SH-SY5Y (cell line): ENCODE data around the gene C11orf52.

ENCODE experiments used
- GATA2 ChIP-seq: IDR thresholded peaks from 2 replicates; pipeline ENCODE4 v1.6.1; 2011; ENCODE audit warnings: mild to moderate bottlenecking, low read depth, low read length
- GATA3 ChIP-seq: IDR thresholded peaks from 2 replicates; pipeline ENCODE4 v1.6.1; 2011; ENCODE audit warnings: low read depth, mild to moderate bottlenecking, low read length, moderate library complexity

The C11orf52 gene

DNA sequence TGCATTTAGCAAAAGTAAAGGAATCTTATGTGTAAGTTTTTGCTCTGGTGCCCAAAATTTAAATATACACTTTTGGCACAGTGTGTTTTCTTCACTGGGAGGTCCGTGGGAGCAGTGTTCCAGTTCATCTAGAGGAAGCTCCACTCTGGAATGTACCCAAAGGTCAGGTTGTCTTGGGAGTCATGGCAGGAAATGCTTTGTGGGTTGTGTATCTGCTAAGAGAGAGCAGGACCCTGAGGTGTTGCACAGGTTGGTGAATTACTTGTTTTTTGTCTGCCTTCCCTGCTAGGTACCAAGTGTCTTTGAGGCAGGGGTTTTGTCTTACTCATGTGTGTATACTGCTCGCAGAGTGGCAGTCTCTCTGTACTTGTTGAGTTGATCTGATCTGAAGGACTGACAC is 55.7 kb downstream of the C11orf52 start:
- TF ChIP-seq GATA3 (no peak), GATA2 (no peak)

DNA sequence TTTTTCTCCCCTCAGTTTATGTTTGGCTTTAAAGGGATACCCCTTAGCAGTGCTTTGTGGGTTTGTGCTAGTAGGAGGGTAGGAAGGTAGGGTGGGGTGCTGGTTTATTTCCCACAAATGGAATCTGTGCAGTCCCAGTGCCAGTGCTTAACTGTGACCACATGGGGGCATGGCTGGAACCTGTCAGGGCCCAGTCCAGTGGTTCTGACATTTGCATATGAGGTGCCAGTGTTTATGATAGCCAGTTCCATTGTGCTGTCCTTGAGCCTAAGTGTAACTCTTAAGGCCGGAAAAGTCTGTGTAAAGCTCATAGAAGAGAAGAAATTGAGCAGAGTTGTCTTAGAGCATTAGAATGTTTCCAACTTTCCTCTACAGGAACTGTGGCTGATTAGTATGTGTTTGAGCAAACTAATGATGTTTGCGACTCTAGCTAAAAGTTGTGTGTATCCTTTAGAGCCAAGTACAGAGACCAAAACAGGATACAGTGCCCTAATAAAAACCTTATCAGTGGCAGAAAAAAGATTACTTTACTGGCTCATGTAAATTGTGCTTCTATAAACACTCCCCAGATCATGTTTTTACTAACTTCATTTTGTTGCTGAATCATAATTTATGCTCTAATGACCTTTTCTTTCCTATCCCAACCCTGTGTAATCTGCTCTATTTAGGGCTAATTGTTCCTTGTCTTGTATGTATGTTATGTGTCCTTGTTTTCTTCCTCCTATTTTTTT is 56.5 kb downstream of the C11orf52 start:
- no peak for TF ChIP-seq GATA3

DNA sequence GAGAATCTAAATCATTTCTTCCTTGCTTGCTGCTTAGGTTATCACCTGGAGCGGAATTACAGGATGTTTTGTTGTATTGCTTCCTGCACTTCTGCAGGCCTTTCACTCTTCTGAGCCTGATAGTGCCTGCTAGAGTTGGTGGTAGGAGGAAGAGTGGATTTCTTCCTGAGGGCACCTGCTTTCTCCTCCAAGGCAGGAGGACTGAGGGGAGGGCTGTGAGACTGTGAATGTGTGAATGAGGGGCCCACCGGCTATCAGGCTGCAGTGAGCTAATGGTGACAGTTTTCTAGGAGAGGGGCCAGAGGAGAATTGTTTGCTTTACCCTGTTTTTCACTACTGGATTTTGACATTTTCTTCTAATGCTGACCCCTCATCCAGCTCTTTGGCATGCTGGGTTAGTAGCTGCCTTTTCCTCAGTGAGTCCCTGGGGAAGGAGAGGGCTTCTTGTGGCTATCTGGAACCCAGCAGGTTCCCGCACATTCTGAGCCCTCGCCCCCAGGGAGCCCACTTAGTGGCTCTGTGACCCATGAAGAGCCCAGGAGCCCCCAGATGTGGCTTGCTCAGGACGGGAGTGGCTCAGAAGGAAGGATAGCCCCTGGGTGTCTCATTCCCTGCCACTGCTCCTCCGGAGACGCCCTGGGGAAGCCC is 57.5 kb downstream of the C11orf52 start:
- no peak for TF ChIP-seq GATA2
- no peak for TF ChIP-seq GATA3
